HG03064 (cell line): ENCODE measurements around the gene CCZ1.
"Not testable (repeated sequence)": the region's sequence is repeated elsewhere in the genome, so short reads cannot be mapped to it uniquely, and the experiment has no call there.

Experiments used
- ATAC-seq: cut with Tn5 transposase; IDR thresholded peaks from one replicate; pipeline ENCODE4 v1.9.1; 2021; ENCODE audit warnings: low read depth; ENCODE audit not compliant: unreplicated experiment

The CCZ1 gene

GRCh38 chr7:5898480-5899224 is at the start of gene CCZ1:
CCZ1 (plus strand) TSS chr7:5898733; CDS start chr7:5898800, 67 bp downstream.
- ATAC-seq: peak; percentile 83

GRCh38 chr7:5850944-5851343 is 47.6 kb upstream of the CCZ1 start:
- ATAC-seq: no peak

- no peak for ATAC-seq
Observed at GRCh38 chr7:5854738-5855137, 43.8 kb upstream of the CCZ1 start.

GRCh38 chr7:5857041-5857575 is 41.4 kb upstream of the CCZ1 start:
- not testable (repeated sequence) for ATAC-seq

- ATAC-seq: not testable (repeated sequence)
Observed at GRCh38 chr7:5858494-5858893, 40.0 kb upstream of the CCZ1 start.

GRCh38 chr7:5861281-5861680 is 37.3 kb upstream of the CCZ1 start:
- ATAC-seq: not testable (repeated sequence)

- not testable (repeated sequence) for ATAC-seq
Observed at GRCh38 chr7:5862753-5863366, 35.7 kb upstream of the CCZ1 start.

GRCh38 chr7:5865279-5865931 is 33.1 kb upstream of the CCZ1 start:
- ATAC-seq: not testable (repeated sequence)

GRCh38 chr7:5867060-5867459 is 31.5 kb upstream of the CCZ1 start:
- ATAC-seq: no peak

- ATAC-seq: not testable (repeated sequence)
Observed at GRCh38 chr7:5868928-5869341, 29.6 kb upstream of the CCZ1 start.

GRCh38 chr7:5869691-5870090 is 28.8 kb upstream of the CCZ1 start:
- ATAC-seq: no peak

- no peak for ATAC-seq
Observed at GRCh38 chr7:5870311-5870710, 28.2 kb upstream of the CCZ1 start.

GRCh38 chr7:5872326-5872725 is 26.2 kb upstream of the CCZ1 start:
- no peak for ATAC-seq

GRCh38 chr7:5879591-5879990 is 18.9 kb upstream of the CCZ1 start:
- not testable (repeated sequence) for ATAC-seq

- ATAC-seq: not testable (repeated sequence)
Observed at GRCh38 chr7:5880106-5880505, 18.4 kb upstream of the CCZ1 start.

GRCh38 chr7:5884431-5884830 is 14.1 kb upstream of the CCZ1 start:
- ATAC-seq: not testable (repeated sequence)

GRCh38 chr7:5888021-5888420 is 10.5 kb upstream of the CCZ1 start:
- ATAC-seq: not testable (repeated sequence)

GRCh38 chr7:5890244-5890643 is 8.3 kb upstream of the CCZ1 start:
- ATAC-seq: not testable (repeated sequence)

- no peak for ATAC-seq
Observed at GRCh38 chr7:5892498-5892897, 6.0 kb upstream of the CCZ1 start.

GRCh38 chr7:5897369-5897919 is 1.1 kb upstream of the CCZ1 start:
- not testable (repeated sequence) for ATAC-seq

GRCh38 chr7:5903002-5903401 is 4.5 kb downstream of the CCZ1 start:
- not testable (repeated sequence) for ATAC-seq
